Airway epithelial cell (primary cell): ENCODE results near the gene INPP5F. TPM values are rescaled to one million over a fixed set of nuclear protein-coding genes. Genes with fewer than 3 reads are reported as not detected.

Source experiments
- total RNA-seq: library from RNA; depleted of rRNA; stranded (reverse); fragments of >200 nt; gene quantifications from 2 replicates; pipeline ENCODE4 v1.2.3, GENCODE V29; 2015

Gene INPP5F
- 7.3 and 14.5 TPM in 2 replicates for total RNA-seq

GRCh38 chr10:119725828-119726675, at the start of gene INPP5F:
Gene INPP5F, plus strand, starts transcription at chr10:119726050. Its CDS starts 213 bp downstream, at chr10:119726263.

GRCh38 chr10:119872610-119872859, 146.7 kb downstream of the INPP5F start, which contains the start of gene MCMBP:
Gene MCMBP, minus strand, starts transcription at chr10:119872843. Its CDS starts 259 bp downstream, at chr10:119872584.

Other genes starting within 250 kb of the INPP5F start
- 55.2 and 71.5 TPM in 2 replicates for gene RGS10, start 183.3 kb upstream of the INPP5F start, total RNA-seq
- gene TIAL1, start 129.1 kb upstream of the INPP5F start, total RNA-seq: 43.7 and 45.1 TPM in 2 replicates
- 82.1 and 112 TPM in 2 replicates for gene BAG3, start 74.7 kb upstream of the INPP5F start, total RNA-seq
- 46.9 and 49.2 TPM in 2 replicates for gene MCMBP, start 146.8 kb downstream of the INPP5F start, total RNA-seq
- gene SEC23IP, start 166.7 kb downstream of the INPP5F start, total RNA-seq: 14.4 and 28.7 TPM in 2 replicates